Erythroblast (primary cell): ENCODE measurements around the gene RPS3.

Experiments
- DNase-seq, 2 experiments: peaks; one replicate each; lab custom pipeline; 2025; lab: John Stamatoyannopoulos, UW
- GATA1 ChIP-seq: IDR thresholded peaks from 2 replicates; pipeline ENCODE4 v1.6.1; 2011; ENCODE audit warnings: low read depth, mild to moderate bottlenecking, control low read depth, low read length, moderate library complexity
- POLR2A ChIP-seq: IDR thresholded peaks from 2 replicates; pipeline ENCODE4 v1.6.1; 2011; ENCODE audit warnings: mild to moderate bottlenecking, low read length

The RPS3 gene

DNA sequence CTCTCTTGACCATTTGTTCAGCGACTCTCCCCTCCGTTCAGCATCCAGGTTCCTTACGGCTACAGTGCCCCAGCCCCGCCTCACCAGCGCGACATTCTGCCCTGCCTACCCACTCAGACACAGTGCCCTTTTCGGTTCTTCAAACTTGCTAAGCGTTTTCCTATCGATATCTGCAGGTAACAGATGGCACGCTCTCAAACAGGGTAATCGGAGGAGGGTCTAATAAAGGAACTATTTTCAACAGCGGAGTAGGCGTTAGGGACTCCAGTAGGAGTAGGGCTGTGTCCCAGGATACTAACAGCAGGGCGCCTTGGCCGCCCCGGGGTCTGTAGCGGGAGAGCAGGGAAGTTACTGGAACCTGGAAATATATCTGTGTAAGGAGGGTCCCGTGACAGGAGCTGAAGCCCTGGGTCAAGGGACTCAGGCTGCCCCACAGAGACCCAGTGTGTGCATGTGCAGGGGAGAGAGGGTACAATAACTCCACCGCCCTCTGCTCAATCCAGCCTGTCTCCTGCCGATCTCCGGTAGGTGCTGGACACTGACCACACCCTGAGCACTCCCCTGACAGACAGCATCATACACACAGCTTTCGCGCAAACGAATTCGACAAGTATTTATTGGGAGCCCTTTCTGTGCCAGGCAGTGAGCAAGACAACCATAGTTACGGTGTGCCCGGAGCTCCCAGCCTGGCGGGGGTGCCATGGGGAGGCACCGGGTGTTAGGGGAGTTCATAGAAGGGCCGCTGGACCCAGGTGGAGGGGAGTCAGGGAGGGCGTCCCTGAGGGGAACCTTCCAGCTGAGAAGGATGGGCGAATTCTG is 31.6 kb downstream of the RPS3 start:
- DNase-seq, result no peak
- TF ChIP-seq POLR2A, result no peak
- no peak for TF ChIP-seq GATA1

DNA sequence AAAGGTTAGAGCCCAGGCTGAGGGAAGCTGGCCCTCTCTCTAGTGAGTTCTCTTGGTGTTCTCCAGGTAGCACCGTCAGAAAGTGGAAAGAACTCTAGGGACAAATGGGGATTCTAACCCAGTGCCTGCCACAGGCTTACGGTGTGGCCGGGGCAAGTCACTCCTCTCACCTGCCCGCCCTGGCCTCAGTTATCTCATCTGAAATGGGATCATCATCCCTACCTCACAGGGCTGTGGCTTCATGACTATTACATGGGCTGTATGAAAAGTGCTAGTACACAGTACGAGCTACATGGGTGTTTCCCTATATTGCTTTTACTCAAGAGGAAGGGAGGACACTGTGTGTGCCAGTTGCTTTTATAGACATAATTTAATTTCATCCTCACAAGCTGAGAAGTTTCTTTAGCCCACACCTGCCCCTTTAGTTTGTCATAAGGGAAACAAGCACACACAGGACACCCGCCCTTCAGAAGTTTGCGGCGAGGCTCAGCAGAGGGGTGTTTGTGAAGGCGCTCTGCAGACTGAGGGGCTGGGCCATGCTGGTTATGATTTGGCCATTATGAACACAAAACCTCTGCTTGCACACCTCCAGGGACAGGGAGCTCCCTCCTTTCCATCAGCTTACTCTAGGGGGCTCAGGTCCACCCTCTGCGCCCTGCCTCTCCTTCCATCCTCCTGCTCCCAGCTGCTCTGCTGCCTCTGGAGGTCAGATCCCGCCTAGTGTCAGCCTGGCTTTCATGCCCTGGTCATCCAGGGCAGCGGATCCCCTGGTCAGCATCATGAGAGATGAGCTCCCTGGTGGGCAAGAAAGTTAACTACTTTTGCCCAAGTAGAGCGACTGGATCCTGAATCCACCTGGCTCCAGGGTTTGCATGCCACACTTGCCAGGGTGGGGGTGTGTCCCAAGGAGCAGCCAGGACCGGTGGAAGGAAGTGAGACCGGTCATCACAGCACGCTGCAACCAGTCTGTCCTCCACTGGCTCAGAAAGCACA is 32.5 kb downstream of the RPS3 start:
- no peak for DNase-seq
- no peak for TF ChIP-seq POLR2A
- no peak for TF ChIP-seq GATA1

DNA sequence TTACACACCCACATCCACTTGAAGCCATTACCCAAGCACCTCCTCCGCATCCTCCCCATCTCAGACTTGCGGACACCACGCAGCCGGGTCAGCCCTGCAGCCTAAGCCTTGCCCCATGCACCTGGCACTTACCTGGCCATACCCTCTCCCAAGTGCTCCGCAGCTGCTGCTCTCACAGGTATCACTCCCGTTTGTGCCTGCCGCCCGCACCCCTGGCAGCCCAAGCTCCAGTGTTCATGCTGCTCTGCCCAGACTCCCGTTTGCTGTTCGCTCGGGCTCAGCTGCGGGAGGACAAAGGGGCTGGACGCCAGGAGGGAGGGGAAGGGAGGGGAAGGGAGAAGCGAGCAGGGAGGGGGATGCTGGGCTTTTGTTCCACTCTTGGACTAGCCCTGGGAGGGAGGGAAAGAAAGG is 33.6 kb downstream of the RPS3 start, which contains the start of gene KLHL35:
TSS of gene KLHL35 (minus strand) at position 293 of the 411 bp plus-strand sequence. CDS start 2,574 bp downstream, outside the sequence.
- no peak for TF ChIP-seq GATA1
- no peak for DNase-seq

DNA sequence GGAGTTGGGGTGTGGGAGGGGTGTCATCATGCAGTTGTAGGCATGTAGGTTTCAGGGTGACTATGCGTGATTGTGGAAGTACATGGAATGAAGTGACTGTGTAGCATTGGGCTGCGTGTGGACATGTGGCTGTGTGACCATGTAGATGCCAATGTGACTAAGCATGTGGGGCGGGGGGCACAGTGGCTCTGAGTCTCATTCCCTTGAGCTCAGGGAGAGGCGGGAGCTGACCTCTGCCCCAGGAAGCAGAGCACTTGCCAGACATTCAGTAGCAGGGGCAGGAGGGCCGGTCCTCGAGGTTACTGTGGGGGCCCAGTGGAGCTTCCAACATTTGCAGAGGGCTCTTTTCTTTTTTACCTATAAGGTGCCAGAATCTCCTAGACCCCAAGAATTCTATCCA is 34.1 kb downstream of the RPS3 start:
- DNase-seq, result peak in 1 of 2 experiments; percentile 20
- TF ChIP-seq POLR2A (no peak), GATA1 (no peak)

DNA sequence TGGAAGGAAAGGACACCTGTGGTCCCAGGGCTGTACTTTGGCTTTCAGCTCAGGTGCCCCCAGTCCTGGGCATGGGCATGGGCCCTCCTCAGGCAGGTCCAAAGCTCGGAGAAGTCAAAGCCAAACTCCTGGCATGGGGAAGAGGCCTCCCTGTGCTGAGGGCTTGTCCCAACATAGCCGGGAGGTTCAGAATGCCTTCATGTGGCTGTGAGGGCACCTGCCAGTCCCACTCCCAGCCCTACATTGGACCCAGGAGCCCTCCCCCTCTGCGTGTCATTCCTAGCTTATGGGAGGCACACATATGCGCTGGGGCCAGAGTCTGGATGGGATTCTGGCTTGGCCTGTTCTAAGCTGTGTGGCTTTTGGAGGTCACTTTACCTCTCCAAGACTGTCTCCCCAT is 34.7 kb downstream of the RPS3 start:
- no peak for DNase-seq
- no peak for TF ChIP-seq GATA1
- TF ChIP-seq POLR2A, result no peak

DNA sequence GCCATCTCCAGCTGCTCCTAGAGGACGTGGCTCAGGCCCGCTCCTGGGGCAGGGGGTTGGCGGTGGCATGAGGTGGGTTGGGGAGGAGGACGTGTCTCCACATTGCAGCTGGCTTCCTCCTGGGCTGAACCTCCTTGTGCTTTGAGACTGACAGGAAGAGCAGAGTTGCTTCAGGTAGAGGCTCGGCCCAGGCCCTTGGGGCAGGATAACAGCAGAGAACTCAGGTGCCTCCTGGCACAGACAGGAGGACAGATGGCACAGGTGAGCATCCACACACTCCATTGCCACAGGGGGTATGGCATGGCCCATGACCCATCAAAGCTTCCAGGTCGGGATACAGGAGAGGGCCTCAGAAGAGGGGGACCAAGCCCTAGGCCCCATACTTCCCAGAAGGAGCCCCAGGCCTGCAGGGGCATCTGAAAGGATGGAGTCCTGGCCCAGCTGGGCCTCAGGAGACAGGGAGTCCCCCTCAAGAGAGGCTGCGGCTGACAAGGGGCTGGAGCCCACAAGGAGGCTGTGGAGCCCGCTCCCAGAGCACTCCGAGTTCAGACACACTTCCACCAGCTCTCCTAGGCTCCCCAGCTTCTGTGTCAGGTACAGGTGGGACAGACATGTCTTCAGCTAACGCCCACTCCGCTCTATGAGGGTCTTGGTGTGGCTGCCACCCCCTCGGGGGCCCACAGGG is 35.7 kb downstream of the RPS3 start:
- no peak for TF ChIP-seq GATA1
- no peak for TF ChIP-seq POLR2A
- DNase-seq, result no peak

DNA sequence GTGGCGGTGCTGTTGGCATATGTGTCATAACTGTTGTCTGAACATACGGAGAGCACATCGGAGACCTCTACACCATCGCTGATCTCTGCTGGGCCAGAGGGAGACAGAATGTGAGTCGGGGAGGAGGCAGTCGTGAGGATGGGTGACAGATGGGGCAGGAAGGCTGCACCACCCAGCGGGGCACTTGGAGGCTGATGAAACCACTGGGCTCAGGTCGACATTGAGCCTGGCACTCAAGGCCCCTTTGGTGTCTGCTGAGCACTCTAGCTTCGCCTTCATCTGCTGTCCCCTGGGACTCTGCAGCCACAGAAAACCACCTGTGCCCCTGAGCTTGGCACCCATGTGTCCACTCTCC is 36.2 kb downstream of the RPS3 start:
- DNase-seq, result no peak

DNA sequence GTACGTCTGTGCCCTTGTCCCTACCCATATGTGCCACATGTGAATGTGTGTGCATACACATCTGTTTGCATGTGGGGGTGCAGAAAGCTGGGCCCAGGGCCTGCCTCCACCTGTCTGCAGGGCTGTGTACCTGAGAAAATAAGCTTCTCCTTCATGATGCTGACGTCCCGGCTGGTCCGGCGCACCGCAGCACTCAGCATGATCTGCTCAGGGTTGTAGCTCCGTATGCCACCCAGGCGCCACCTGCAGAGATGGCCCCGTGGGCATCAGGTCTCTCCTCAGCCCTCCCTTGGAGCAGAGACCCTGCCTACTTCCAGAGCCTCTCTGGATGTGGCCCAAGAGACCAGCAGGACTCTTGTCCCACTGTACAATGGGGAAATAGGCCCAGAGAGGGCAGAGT is 37.5 kb downstream of the RPS3 start:
- TF ChIP-seq GATA1, result no peak
- TF ChIP-seq POLR2A, result no peak
- no peak for DNase-seq

More for the DNA sequence above, 36.2 kb downstream of the RPS3 start:
- TF ChIP-seq POLR2A, result no peak
- TF ChIP-seq GATA1, result no peak

DNA sequence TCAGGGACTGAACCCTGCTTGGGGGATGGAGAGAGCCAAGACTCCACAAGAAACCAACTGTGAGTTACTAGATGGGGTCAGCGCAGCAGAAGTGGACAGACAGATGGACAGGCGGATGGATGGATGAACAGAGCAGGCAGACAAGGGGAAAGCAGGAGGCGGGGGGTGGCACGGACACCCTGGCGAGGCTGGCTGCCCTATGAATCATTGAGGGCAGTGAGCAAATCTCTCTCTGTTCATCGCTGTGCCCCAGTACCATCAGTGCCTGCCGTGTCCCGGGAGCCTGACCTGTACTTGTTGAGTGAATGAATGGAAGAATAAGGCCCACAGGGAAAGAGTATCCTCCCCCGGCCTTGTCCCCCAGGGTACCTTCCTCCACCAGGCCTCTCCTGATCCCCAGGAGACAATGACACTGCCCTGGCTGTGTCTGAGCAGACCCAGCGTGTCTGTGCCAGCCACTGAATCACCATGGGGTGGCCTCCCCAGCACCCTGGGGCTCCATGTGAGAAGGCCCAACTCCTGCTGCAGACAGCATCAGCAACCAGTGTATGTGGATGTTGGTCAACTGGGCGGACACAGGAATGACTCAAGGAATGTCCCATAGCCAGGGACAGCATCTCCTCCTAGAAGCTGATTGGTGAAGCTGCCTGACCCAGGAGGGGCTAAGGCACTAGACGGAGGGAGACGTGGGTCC is 38.8 kb downstream of the RPS3 start:
- no peak for DNase-seq
- TF ChIP-seq GATA1, result no peak
- no peak for TF ChIP-seq POLR2A

DNA sequence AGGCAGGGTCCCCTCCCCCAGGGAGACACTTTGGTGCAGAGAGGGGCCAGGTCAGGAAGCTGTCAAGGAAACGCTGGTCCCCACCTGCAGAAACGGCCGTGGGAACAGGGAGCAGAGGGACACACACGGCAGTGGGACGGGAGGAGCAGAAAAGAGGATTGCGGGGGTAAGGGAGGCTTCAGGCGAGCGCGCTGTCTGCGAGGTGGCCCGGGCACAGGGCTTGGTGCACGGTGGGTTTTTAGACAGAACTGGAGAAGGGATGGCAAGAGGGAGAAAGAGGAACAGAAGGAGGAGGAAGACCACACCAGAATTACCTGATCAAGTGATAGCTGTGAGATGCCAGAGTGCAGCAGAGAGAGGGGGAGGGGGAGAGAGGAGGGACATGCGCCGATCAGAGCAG is 39.7 kb downstream of the RPS3 start:
- no peak for DNase-seq
- no peak for TF ChIP-seq GATA1
- no peak for TF ChIP-seq POLR2A

DNA sequence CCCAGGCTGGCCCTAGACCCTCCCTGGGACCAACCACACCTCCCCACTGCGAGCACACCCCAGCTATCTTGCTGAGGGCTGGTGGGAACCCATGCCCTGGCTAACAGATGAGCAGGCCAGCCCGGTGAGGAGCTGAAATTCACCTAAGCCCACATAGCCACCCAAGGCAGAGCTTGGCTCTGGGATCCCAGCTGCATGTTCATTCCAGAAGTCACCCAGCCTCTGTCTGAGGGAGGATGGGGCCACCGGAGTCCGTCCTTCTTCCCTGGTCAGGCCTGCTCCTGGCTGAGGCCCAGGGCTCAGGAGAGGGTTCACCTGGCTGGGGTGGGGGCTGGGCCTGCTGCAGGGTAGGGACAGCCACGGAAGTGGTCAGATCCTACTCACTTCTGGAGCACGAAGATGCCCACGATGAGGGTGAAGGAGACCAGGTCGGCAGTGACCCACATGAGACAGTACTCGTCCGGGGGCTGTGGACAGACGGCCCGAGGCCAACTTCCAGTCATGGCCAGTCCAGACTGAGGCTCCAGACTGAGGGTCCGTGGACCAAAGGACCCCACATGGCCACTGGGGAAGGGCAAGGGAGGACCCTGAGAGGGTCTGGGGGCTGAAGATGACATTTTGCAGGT is 40.3 kb downstream of the RPS3 start:
- no peak for TF ChIP-seq POLR2A
- no peak for TF ChIP-seq GATA1

DNA sequence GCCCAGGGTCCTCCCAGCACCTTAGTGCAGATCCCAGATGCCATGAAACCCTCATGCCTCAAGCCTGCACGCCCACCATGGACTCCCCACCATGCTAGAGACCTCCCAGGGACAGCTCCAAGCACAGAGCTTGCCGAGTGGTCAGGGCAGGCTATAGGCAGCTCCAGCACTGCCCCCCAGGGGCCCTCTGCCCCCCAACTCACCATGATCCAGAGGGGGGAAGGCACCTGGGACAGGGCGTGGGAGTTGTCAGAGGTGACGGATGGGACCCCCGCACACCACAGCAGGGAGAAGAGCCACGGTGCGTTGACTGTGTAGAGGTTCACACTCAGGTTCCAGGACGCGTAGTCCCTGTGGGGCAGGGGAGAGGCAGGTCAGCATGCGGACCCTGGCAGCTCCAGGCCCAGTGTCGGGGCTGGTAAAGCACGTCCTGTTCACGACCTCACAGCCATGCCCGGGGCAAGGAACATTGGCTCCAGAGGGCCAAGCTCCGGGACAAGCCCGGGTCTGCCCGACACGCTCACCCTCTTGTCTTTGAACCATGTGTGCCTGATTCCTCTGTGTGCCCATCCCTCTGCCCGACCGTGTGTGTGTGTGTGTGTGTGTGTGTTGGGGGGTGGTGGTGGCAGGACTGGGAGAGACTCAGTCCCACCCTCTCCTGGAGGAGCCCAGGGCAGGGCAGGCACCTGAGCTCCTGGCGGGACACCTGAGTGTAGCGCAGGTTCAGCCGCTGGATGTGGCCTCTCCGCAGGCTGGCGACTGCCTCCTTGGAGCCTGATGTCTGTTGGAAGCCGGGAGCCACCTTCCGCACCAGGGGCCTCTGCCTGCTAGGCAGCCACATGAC is 41.9 kb downstream of the RPS3 start:
- TF ChIP-seq POLR2A (no peak), GATA1 (no peak)
- DNase-seq, result no peak

More for the DNA sequence above, 40.3 kb downstream of the RPS3 start:
- DNase-seq, result no peak

DNA sequence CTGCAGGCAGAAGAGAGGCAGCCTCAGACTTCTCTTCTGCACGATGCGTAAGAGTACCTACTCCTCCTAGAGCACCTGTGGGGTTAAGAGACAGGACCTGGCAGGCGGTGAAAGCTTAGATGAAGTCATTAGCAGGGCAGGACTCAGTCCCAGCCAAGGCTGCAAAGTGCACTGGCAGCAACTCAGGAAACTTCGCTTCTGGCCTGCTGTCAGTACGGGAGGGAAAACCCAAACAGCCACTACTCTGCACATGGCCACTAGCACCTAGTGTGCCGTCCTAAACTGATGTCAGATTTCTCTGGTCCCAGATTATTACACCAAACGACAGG is 42.5 kb downstream of the RPS3 start:
- no peak for DNase-seq
- TF ChIP-seq POLR2A (no peak), GATA1 (no peak)
